Putamen (tissue), 1 donor: Measurements from ENCODE around the gene SLC18A3.

Source experiments
- DNase-seq: peaks from one replicate; pipeline ENCODE4 v3.0.0-alpha.2; 2016; ENCODE audit warnings: low spot score

Gene SLC18A3

DNA sequence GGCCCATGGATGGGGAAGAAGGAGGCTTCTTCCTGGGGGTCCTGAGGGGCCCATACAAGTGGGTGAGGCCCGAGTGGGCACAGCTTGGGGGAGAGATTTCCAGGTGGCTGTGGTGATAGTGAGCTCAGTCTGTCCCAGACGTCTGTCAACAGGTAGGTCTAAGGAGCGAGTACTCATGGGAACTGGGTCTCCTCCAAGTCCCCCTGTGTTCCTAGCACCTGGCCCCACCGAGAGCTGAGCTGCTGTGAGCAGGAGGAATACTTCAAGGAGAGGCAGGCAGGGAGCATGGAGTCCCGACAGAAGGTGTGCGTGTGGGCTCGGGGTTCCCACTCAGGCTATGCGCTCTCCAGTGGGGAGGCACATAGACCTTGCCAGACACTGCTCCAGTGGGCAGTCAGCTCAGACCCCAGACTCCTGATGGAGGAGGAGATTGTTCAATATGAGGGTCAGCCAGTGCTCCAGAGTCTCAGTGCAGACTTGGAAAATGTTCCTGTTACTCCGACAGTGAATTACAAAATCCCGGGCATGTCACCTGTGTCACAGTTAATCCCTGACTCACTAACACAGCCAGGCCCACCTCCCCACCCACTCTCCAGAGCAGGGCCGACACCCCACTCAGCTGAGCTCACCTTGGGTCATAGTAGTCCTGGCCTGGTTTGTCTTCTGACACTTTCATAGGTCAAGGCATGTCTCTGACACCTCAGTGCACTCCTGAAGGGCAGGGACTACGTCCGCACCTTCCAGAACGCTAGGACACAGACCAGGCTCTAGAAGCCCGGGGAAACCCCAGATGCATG, 41.1 kb downstream of the SLC18A3 start:
- DNase-seq = no peak

DNA sequence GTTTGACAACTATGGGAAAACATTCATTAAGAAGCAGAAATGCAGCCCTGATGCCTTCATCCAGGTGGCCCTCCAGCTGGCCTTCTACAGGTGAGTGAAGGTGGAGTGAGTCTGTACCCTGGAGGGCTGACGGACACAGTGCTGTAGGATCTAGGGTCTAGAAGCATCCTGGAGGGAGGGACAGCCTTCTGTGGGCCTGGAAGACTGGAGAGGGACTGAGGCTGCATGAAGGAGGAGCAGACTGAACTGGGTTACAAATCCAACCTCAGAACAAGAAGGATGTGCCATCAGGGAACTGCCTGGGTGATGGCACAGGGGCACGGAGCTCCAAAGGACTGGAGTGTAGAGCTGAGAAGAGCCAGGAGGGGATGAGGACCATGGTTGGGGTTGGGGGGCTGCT, 41.8 kb downstream of the SLC18A3 start:
- no peak for DNase-seq

- no peak for DNase-seq
Observed at GRCh38 chr10:49652421-49653272, 42.5 kb downstream of the SLC18A3 start.

- no peak for DNase-seq
Observed at GRCh38 chr10:49653273-49653929, 43.3 kb downstream of the SLC18A3 start.

- DNase-seq = no peak
Observed at GRCh38 chr10:49654036-49654693, 44.1 kb downstream of the SLC18A3 start.

DNA sequence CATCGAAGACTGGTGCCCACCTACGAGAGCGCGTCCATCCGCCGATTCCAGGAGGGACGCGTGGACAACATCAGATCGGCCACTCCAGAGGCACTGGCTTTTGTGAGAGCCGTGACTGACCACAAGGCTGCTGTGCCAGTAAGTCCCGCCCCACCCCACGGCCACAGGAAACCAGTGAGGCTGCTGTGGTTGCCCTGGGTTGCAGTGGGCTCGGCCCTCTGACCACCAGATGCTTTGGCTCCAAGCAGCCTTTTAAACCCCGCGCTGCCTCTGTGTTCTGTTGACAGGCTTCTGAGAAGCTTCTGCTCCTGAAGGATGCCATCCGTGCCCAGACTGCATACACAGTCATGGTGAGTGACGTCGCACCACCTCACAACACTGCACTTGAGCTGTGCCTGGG, 45.0 kb downstream of the SLC18A3 start:
- no peak for DNase-seq

GRCh38 chr10:49656845-49657493, 46.9 kb downstream of the SLC18A3 start:
- DNase-seq = no peak

GRCh38 chr10:49657606-49658005, 47.5 kb downstream of the SLC18A3 start:
- no peak for DNase-seq

DNA sequence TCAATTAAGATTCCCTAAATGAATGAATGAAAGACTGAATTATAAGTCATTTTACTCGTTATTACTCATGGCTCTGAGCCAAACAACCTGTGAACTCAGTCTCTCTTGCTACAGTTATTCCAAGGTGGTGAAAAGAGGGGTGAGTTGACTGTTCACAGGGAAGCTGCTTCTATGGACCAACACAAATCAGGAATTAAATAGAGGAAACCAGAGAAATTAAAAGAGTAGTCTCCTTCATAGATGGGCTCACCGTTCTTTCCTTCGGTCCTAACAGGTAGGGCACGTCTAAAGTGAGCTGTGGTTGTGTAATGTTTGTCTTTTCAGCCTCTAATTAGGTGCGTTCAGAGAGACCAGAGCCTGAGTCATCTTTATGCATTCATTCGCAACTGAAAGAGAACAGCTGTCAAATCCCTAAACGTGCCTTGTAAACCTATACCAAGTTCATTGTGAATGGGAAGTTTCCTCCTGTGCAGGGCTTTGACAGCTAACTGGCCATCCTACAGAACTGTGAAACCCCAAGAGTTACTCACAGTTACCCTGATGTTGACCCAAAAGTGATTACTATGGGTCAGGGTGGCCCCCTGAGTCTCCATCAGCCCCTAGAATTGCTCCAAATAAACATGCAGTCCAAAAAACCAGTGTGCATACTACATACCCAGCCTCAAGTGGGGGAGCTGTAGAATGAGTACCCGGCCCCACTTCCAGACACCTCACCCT, 51.2 kb downstream of the SLC18A3 start:
- DNase-seq = no peak
